ENCODE measurements around the gene ALG2. TPM values are rescaled to one million over a fixed set of nuclear protein-coding genes. Genes with fewer than 3 reads are reported as not detected.

ALG2 gene
- polyA plus RNA-seq, 1 donor = 40.6 TPM

DNA sequence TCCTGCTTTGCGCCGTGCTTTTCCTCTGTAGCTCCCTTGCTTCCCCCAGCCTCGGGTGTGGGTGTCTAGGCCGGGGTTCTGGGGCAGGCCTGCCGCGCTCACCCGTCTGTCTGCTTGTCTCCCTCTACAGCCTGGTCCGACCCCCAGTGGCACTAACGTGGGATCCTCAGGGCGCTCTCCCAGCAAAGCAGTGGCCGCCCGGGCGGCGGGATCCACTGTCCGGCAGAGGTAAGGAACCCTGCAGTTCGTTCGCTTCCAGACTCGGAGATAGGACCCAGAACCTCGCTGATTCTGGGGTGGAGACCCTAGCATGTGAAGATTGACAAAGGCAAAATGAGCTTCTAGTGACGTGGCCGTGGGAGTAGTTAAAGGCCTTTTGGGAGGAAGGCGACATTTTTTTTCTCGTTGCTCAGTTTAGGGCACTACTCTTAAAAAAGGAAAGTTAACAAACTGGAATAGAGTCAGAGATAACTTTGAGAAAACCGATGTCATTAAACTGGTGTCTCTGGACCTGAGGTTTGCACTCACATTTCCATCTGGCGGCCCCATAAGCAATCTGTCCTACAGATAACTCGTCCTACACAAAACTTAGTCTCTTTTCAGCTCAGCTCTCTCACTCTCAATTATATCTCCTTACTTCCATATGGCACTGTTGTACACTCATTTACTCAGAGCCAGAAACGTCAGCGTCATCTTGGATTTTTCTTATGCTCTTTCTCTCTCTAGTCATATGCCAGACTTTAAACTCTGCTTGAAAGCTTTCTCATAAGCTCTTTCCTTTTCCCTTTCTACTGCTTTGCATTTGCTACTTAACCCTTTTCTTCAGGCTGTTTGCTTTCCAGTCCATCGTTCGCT, 901 bp upstream of the ALG2 start:
- 40% methylated on average over 2 of the region's 30 CpGs for WGBS (ENCODE audit: insufficient coverage, low lambda C conversion rate)
- H3K27me3 ChIP-seq (ENCODE audit: control insufficient read depth, insufficient read depth, low read length) = no peaks in the 10 kb centered on the region

DNA sequence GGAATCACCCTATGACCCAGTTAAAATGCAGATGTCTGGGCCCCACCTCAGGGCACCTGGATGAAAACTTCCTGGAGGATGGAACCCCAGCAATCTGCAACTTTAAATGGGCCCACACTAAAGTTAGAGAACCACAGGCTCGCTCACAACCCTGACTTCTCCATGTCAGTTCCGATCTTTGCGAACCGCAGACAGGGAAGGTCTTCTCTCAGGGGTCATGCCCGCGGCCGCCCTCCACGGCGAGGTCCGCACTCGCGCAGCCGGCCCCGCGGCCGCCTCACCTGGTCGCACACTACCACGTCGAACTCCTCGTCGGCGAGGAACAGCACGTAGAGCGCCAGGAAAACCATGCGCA, 499 bp downstream of the ALG2 start:
- H3K4me3 ChIP-seq (ENCODE audit: low read length) = peak overlapping the region; percentile 95
- peaks cover 29% of the 10 kb centered on the region for H3K36me3 ChIP-seq (ENCODE audit: control insufficient read depth, insufficient read depth, low read length)
- H3K27ac ChIP-seq (ENCODE audit: low read length) = peak overlapping the region; percentile 83
- DNase-seq = no peak
- peaks cover 10% of the 10 kb centered on the region for H3K4me1 ChIP-seq (ENCODE audit: control insufficient read depth, insufficient read depth, low read length)
- H3K27me3 ChIP-seq (ENCODE audit: control insufficient read depth, insufficient read depth, low read length) = no peaks in the 10 kb centered on the region
- no CpG with 5 or more reads among the region's 25 CpGs for WGBS (ENCODE audit: insufficient coverage, low lambda C conversion rate)
- H3K9me3 ChIP-seq (ENCODE audit: control insufficient read depth, low read depth, low read length) = no peaks in the 10 kb centered on the region

More for the DNA sequence above, 901 bp upstream of the ALG2 start:
- Histone ChIP-seq H3K9me3 (ENCODE audit: control insufficient read depth, low read depth, low read length) (no peaks in the 10 kb centered on the region), H3K27ac (ENCODE audit: low read length) (peak overlapping the region; percentile 83), H3K4me1 (ENCODE audit: control insufficient read depth, insufficient read depth, low read length) (peaks cover 10% of the 10 kb centered on the region), H3K36me3 (ENCODE audit: control insufficient read depth, insufficient read depth, low read length) (peaks cover 32% of the 10 kb centered on the region), H3K4me3 (ENCODE audit: low read length) (peak overlapping the region; percentile 95)
- no peak for DNase-seq

DNA sequence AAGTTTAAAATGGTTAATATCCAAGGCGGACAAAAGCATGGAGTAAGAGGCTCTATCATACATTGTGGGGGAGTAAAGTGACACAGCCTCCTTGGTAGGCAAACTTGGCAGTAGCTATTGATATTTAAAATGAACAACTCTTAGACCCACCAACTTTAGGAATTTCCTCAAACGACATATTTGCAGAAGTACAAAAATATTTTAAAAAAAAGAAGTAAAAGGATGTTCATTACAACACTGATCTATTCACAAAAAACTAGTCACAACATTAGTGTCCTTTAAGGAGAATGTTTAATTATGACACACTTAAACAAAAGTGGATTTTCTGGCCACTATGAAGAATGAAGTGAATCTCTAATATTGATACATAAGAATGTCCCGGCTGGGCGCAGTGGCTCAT, 1.7 kb downstream of the ALG2 start:
- Histone ChIP-seq H3K4me1 (ENCODE audit: control insufficient read depth, insufficient read depth, low read length) (peaks cover 10% of the 10 kb centered on the region), H3K27me3 (ENCODE audit: control insufficient read depth, insufficient read depth, low read length) (no peaks in the 10 kb centered on the region), H3K4me3 (ENCODE audit: low read length) (no peak overlapping the region), H3K36me3 (ENCODE audit: control insufficient read depth, insufficient read depth, low read length) (peaks cover 30% of the 10 kb centered on the region), H3K9me3 (ENCODE audit: control insufficient read depth, low read depth, low read length) (no peaks in the 10 kb centered on the region), H3K27ac (ENCODE audit: low read length) (no peak overlapping the region)
- no CpG with 5 or more reads among the region's 4 CpGs for WGBS (ENCODE audit: insufficient coverage, low lambda C conversion rate)
- no peak for DNase-seq

DNA sequence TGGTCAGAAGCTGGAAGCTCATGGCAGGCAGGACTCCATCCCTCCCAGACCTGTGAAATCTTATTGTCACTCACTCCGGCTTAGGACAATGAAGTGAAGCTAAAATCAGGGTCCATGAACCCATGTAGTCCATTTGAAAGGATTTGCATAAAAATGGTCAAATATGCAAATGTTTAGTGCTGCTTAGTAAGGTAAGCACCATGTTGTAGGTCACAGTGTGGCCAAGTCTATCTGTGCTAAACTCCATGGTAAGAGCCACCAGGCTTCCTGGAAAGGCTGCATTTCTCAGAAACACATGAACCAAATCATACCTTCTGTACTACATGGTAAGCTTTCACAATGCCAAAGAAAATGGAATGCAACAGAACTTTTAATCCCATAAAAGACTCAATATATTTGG, 5.7 kb downstream of the ALG2 start:
- peaks cover 5% of the 10 kb centered on the region for H3K4me1 ChIP-seq (ENCODE audit: control insufficient read depth, insufficient read depth, low read length)
- H3K36me3 ChIP-seq (ENCODE audit: control insufficient read depth, insufficient read depth, low read length) = peaks cover 28% of the 10 kb centered on the region
- WGBS (ENCODE audit: insufficient coverage, low lambda C conversion rate) = no CpG with 5 or more reads among the region's 1 CpG
- no peak for DNase-seq
- no peak overlapping the region for H3K4me3 ChIP-seq (ENCODE audit: low read length)
- no peaks in the 10 kb centered on the region for H3K9me3 ChIP-seq (ENCODE audit: control insufficient read depth, low read depth, low read length)
- no peaks in the 10 kb centered on the region for H3K27me3 ChIP-seq (ENCODE audit: control insufficient read depth, insufficient read depth, low read length)
- no peak overlapping the region for H3K27ac ChIP-seq (ENCODE audit: low read length)

DNA sequence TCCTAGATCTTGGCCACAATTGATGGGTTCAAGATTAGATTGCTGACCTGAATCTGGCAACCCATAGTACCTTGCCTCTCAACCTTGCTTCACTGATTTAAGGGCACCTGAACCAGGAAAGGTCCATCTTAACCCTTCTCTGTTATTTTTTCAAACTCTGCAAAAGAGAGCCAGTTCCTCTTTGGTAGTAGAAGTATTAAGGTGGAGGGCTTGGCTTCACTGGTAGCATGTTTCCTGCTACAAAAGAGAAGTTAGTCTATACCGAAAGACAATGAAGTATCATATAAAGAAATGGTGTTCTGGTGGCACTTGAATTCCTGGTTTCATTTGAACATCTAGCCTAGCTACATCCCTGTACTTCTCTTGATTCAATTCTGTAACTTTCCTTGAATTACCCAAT, 8.5 kb downstream of the ALG2 start:
- H3K36me3 ChIP-seq (ENCODE audit: control insufficient read depth, insufficient read depth, low read length) = peaks cover 22% of the 10 kb centered on the region
- WGBS (ENCODE audit: insufficient coverage, low lambda C conversion rate) = no CpG with 5 or more reads among the region's 1 CpG
- no peak overlapping the region for H3K27ac ChIP-seq (ENCODE audit: low read length)
- H3K27me3 ChIP-seq (ENCODE audit: control insufficient read depth, insufficient read depth, low read length) = no peaks in the 10 kb centered on the region
- no peak for DNase-seq
- H3K9me3 ChIP-seq (ENCODE audit: control insufficient read depth, low read depth, low read length) = peaks cover 8% of the 10 kb centered on the region
- no peaks in the 10 kb centered on the region for H3K4me1 ChIP-seq (ENCODE audit: control insufficient read depth, insufficient read depth, low read length)
- H3K4me3 ChIP-seq (ENCODE audit: low read length) = no peak overlapping the region

DNA sequence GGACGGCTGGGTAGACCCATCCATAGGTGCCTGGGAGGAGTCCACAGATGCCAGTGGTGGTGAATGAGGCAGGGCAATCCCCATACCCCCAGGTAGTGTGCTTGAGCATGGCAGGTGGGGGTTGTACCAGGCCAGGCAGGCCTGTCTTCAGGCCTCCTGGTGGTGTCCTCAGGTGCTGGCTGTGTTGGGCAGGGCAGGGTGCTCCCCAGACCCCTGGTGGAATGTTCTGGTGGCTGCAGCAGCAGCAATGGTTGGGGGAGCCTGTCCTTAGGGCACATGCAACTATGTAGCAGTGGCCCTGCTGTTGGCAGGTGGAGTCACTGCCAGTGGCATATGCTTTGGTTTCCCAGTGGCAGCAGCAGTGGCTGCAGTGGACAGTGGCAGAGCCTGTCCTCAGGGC, 10.0 kb downstream of the ALG2 start:
- H3K27me3 ChIP-seq (ENCODE audit: control insufficient read depth, insufficient read depth, low read length) = no peaks in the 10 kb centered on the region
- no peak overlapping the region for H3K27ac ChIP-seq (ENCODE audit: low read length)
- H3K4me3 ChIP-seq (ENCODE audit: low read length) = no peak overlapping the region
- WGBS (ENCODE audit: insufficient coverage, low lambda C conversion rate) = no CpG with 5 or more reads among the region's 1 CpG
- H3K4me1 ChIP-seq (ENCODE audit: control insufficient read depth, insufficient read depth, low read length) = no peaks in the 10 kb centered on the region
- no peak for DNase-seq
- H3K9me3 ChIP-seq (ENCODE audit: control insufficient read depth, low read depth, low read length) = peaks cover 8% of the 10 kb centered on the region
- peaks cover 17% of the 10 kb centered on the region for H3K36me3 ChIP-seq (ENCODE audit: control insufficient read depth, insufficient read depth, low read length)

DNA sequence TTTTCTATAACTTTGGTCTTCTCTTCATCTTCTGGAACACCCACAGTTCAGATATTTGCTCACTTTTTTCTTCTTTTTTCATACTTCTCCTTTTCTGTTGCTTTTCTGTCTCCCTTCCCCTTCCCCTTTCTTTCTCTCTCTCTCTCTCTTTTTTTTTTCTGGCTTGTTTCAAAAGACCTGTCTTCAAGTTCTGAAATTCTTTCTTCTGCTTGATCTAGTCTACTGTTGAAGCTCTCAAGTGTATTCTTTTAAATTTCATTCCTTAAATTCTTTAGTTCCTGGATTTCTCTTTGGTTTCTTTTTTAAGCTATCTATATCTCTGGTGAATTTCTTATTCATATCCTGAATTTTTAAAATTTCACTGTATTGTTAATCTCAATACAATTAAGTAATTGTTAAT, 11.2 kb downstream of the ALG2 start:
- Histone ChIP-seq H3K27me3 (ENCODE audit: control insufficient read depth, insufficient read depth, low read length) (no peaks in the 10 kb centered on the region), H3K4me1 (ENCODE audit: control insufficient read depth, insufficient read depth, low read length) (no peaks in the 10 kb centered on the region), H3K36me3 (ENCODE audit: control insufficient read depth, insufficient read depth, low read length) (peaks cover 11% of the 10 kb centered on the region), H3K4me3 (ENCODE audit: low read length) (no peak overlapping the region), H3K27ac (ENCODE audit: low read length) (no peak overlapping the region), H3K9me3 (ENCODE audit: control insufficient read depth, low read depth, low read length) (peaks cover 8% of the 10 kb centered on the region)
- no peak for DNase-seq

DNA sequence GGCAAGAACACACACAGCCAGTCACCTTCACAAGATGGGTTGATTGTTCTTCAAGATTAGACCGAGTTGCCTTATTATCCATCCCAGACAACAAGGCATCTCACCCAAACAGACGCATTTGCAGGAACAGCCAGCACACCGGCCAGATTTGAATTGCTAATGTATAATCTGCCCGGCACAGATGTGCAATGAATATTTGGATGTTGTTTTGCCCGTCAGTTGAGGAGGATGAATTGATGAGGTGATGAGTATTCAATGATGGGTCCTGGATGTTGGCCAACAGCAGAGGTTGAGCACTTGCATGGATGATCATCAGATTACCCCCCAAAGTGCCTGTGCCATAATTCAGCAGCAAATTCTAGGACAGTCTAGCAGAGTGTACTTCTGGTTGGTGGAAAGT, 20.1 kb downstream of the ALG2 start:
- H3K36me3 ChIP-seq (ENCODE audit: control insufficient read depth, insufficient read depth, low read length) = no peaks in the 10 kb centered on the region
- H3K27ac ChIP-seq (ENCODE audit: low read length) = no peak overlapping the region
- DNase-seq = no peak
- H3K27me3 ChIP-seq (ENCODE audit: control insufficient read depth, insufficient read depth, low read length) = no peaks in the 10 kb centered on the region
- no CpG with 5 or more reads among the region's 5 CpGs for WGBS (ENCODE audit: insufficient coverage, low lambda C conversion rate)
- H3K9me3 ChIP-seq (ENCODE audit: control insufficient read depth, low read depth, low read length) = no peaks in the 10 kb centered on the region
- no peaks in the 10 kb centered on the region for H3K4me1 ChIP-seq (ENCODE audit: control insufficient read depth, insufficient read depth, low read length)
- no peak overlapping the region for H3K4me3 ChIP-seq (ENCODE audit: low read length)

DNA sequence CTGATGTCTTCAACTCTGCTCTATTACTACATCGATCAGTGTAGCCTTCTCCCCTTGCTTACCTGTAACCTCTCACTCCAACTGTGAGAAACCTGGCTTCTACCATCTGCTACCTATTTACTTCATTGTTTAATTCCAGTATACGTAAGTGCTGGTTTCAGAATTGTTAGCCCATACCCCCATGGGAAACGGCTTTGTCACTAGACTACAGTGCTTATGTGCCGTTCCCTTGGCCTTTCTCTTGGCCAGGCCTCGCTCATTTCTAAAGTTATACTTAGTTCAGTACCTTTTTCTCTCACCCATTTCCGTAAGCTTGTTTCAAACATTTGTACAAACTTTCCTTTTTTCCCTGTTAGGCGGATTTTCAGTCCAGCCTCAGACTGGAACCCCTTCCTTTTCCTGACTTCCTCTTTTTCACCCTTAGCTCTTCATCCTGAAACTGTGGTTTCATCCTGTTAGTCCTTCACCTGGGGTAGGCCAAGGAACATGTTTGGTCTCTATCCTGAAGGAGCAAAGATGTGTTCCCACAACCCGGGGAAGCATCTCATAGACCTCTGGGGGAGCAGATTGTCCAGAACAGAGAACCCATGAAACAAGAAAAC, 21.7 kb downstream of the ALG2 start:
- Histone ChIP-seq H3K4me3 (ENCODE audit: low read length) (no peak overlapping the region), H3K36me3 (ENCODE audit: control insufficient read depth, insufficient read depth, low read length) (no peaks in the 10 kb centered on the region), H3K27me3 (ENCODE audit: control insufficient read depth, insufficient read depth, low read length) (no peaks in the 10 kb centered on the region), H3K4me1 (ENCODE audit: control insufficient read depth, insufficient read depth, low read length) (no peaks in the 10 kb centered on the region), H3K9me3 (ENCODE audit: control insufficient read depth, low read depth, low read length) (no peaks in the 10 kb centered on the region), H3K27ac (ENCODE audit: low read length) (no peak overlapping the region)
- DNase-seq = no peak
- 95% methylated on average over 6 of the region's 8 CpGs for WGBS (ENCODE audit: insufficient coverage, low lambda C conversion rate)

DNA sequence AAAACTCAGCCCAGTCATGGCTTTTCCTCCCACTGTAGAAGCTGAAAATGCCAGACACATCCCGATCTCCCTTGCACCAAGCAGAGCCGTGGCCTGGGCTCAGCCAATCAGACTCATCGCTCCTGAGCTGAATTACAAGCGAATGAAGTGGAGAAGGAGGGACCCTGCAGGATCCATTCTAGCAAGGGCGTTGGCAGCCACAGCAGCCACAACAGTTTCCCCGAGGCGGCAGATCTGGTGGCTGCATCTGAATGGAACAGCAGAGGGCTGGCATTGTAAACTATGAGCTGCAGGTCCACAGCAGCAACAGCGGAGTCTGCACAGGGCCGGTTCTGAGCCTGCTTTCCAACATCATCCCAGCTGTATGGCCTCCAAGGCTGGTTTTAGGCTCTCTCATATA, 23.8 kb downstream of the ALG2 start:
- WGBS (ENCODE audit: insufficient coverage, low lambda C conversion rate) = no CpG with 5 or more reads among the region's 9 CpGs
- H3K4me1 ChIP-seq (ENCODE audit: control insufficient read depth, insufficient read depth, low read length) = no peaks in the 10 kb centered on the region
- H3K9me3 ChIP-seq (ENCODE audit: control insufficient read depth, low read depth, low read length) = no peaks in the 10 kb centered on the region

More for the DNA sequence above, 23.8 kb downstream of the ALG2 start:
- no peak overlapping the region for H3K27ac ChIP-seq (ENCODE audit: low read length)
- no peak overlapping the region for H3K4me3 ChIP-seq (ENCODE audit: low read length)
- no peak for DNase-seq
- peaks cover 2% of the 10 kb centered on the region for H3K27me3 ChIP-seq (ENCODE audit: control insufficient read depth, insufficient read depth, low read length)
- H3K36me3 ChIP-seq (ENCODE audit: control insufficient read depth, insufficient read depth, low read length) = no peaks in the 10 kb centered on the region
